ENCODE data around the gene TAP1.
A peak's percentile ranks its signal among the peaks of the same experiment; 100 is the strongest.
"Not testable (repeated sequence)": the region's sequence is repeated elsewhere in the genome, so short reads cannot be mapped to it uniquely, and the experiment has no call there.

The TAP1 gene

DNA sequence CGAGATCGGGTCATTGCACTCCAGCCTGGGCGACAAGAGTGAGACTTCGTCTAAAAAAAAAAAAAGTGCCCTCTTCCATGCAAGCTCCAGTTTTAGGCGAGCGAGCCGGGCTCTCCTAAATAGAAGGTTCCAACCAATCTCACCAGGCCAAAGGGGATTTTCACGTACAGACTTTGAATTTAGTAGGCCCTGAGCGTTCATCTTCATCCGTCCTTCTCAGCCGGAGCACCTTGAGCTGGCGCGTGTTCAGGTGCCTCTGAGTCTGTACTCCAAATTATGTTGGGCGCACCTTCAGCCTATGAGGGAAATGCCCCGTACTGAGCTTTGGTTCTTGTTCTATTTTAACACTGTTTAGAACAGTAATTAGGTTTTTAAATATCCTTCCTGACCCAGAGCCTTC lies 14.1 kb downstream of the TAP1 start:
- no peak for DNase-seq (ENCODE audit: low spot score)

DNA sequence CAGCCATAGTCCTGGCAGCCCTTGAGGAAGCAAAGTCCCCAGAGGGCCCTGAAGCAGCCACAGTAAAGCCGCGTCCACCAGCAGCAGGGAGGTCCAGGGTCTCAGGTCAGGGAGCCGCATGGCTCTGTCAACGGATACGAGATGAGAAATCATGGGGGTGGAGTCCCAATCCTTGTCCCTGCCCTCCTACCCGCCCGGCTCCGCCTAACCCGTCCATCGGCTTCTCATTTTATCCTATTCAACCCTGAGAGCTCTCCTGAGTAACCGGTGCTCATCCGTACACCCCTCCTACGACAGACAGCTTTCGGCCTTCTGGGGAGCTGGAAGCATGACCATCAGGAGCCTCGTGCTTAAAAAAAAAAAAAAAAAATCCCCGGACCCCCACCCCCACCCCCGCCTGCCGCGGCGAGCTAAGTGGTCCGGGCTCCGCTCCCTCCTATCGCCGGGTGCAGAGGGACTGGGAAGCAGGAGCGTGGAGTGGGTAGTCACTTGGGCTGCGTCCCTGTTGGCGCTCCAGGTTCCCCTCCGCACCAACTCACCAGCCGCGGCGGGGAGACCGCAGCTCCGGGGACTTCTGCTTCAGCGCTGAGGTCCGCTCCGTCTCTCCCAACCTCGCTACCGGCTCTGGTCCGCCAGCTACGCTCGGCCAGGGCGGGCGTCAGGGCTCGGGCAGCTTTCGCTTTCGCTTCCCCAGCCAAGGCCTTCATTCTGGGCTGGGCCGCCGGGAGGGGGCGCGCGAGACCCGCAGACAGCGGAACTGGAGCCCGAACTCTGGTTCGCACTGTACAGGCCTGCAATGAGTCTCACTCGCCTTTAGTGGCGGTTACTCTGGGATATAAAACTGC lies 15.2 kb downstream of the TAP1 start, which contains the start of gene TAP2:
TAP2 (minus strand) TSS at position 626 of the 845 bp plus-strand sequence; CDS start at position 120, 506 bp downstream.
- peak; percentile 98 for DNase-seq (ENCODE audit: low spot score)

- DNase-seq (ENCODE audit: low spot score), result no peak
Measured at GRCh38 chr6:32837651-32838113, 15.8 kb downstream of the TAP1 start.

DNA sequence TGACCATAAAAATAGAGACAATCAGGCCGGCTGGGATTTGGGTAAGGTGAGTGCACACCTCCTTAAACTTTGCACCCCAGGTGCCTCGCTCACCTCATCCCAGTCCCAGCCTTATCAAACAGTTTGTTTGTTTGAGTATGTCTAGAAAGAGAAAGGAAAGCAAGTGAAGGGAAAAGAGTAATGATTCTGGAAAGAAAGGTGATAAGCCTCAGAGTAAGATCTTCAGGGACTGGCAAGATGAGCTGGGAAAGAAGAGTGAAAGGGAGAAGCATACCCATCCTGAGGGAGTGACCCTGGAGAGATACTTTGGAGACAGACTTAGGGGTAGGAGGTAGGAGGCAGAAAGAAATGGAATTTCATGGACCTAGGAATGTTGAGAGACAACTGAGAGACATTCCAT lies 16.6 kb downstream of the TAP1 start:
- no peak for DNase-seq (ENCODE audit: low spot score)

GRCh38 chr6:32835167-32835893 lies 18.2 kb downstream of the TAP1 start:
- DNase-seq (ENCODE audit: low spot score), result no peak

- DNase-seq (ENCODE audit: low spot score), result no peak
Measured at GRCh38 chr6:32833664-32834063, 19.8 kb downstream of the TAP1 start.

DNA sequence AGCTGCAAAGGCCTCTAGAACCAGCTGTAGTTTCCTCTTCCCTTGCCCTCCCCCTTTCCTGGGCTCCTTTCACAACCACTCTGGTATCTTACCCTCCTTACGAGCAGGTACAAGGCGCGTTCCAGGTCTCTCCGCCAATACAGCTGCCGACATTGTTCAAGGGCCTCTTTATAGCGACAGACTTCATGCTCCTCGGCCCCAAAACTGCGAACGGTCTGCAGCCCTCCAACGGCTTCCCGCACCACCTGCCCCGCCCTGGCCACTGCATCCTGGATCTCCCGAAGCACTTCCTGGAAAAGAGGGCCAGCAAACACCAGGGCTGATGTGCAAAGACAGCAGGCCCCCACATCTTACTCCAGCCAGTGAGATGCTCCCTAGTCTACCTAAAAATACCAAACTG lies 21.0 kb downstream of the TAP1 start:
- no peak for DNase-seq (ENCODE audit: low spot score)

GRCh38 chr6:32830936-32831335 lies 22.6 kb downstream of the TAP1 start:
- DNase-seq (ENCODE audit: low spot score), result no peak

DNA sequence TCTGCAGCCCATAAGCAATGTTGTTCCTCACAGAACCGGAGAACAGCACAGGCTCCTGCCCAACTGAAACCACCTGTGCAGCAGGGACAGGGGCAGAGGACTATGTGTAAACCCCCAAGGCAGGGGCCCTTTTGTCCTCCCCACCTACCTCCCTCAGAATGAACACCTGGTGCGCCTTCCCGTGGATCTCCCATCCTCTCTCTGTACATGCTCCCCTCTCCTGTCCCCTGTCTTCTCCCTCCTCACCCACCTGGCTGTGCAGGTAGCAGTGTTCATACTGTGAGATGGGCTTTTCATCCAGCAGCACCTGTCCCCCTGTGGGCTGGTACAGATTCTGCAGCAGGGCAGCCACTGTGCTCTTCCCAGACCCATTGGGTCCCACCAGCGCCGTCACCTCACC lies 23.5 kb downstream of the TAP1 start:
- no peak for DNase-seq (ENCODE audit: low spot score)

GRCh38 chr6:32829495-32829894 lies 24.0 kb downstream of the TAP1 start:
- DNase-seq (ENCODE audit: low spot score), result no peak

- no peak for DNase-seq (ENCODE audit: low spot score)
Measured at GRCh38 chr6:32827025-32827424, 26.5 kb downstream of the TAP1 start.

- no peak for DNase-seq (ENCODE audit: low spot score)
Measured at GRCh38 chr6:32825966-32826365, 27.5 kb downstream of the TAP1 start.

DNA sequence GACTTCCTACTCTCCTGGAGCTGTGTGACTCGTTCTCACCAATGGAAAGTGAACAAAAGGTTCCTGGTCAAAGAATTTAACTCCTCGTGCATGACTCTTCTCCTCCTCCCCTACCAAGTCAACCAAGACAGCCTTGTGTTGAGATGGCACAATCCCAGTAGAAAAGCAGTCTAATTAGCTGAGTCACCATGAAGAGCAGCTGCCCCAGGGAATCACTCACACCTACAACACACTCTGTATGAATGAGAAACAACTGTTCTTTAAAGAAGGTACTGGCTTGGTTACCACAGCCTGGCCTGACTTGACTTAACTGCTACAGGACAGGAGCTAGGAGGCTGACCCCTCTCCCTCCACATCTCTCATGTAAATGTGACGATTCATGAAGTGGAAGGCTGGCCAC lies 33.8 kb downstream of the TAP1 start:
- DNase-seq (ENCODE audit: low spot score), result no peak

GRCh38 chr6:32818867-32819266 lies 34.6 kb downstream of the TAP1 start:
- no peak for DNase-seq (ENCODE audit: low spot score)

- peak; percentile 25 for DNase-seq (ENCODE audit: low spot score)
Measured at GRCh38 chr6:32816746-32817204, 36.7 kb downstream of the TAP1 start, which contains the start of gene HLA-DOB. Gene HLA-DOB (minus strand): TSS chr6:32817002. CDS start chr6:32816951, 51 bp downstream.

GRCh38 chr6:32815996-32816395 lies 37.5 kb downstream of the TAP1 start:
- DNase-seq (ENCODE audit: low spot score), result no peak

DNA sequence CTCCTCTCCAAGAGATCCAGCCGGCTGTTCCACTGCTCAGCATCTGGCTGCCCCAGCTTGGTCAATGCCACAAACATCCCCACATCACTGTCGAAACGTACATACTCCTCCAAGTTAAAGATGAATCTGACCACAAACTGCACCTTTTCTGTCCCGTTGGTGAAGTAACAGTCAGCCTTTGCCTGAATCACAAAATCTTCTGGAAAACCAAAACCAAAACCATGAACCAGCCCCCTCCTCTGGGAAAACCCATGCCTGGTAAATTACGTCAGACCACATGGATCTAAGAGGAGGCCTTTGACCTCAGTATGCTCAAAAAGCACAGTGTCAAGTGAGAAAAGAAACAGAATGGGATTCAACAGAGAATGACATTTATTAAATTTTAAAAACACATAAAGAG lies 38.4 kb downstream of the TAP1 start:
- DNase-seq (ENCODE audit: low spot score), result no peak

DNA sequence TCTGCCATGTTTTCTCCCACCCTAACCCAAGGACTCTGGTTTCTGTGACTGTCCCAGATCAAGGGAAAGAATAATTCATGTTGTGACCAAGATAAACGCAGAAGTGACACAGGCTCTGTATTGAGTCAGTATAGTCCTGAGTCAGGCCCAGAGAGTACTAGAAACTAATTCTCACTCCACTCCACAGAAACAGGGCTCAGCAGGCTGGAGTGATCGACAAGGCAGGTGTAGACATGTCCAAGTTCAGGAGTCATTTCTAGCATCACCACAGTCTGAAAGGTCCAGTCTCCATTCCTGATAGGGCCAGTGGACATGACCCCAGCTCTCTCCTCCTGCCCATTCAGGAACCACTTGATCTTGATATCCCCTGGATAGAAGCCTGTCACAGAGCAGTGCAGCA lies 39.4 kb downstream of the TAP1 start:
- DNase-seq (ENCODE audit: low spot score), result no peak

- DNase-seq (ENCODE audit: low spot score), result no peak
Measured at GRCh38 chr6:32809171-32809570, 44.3 kb downstream of the TAP1 start.

DNA sequence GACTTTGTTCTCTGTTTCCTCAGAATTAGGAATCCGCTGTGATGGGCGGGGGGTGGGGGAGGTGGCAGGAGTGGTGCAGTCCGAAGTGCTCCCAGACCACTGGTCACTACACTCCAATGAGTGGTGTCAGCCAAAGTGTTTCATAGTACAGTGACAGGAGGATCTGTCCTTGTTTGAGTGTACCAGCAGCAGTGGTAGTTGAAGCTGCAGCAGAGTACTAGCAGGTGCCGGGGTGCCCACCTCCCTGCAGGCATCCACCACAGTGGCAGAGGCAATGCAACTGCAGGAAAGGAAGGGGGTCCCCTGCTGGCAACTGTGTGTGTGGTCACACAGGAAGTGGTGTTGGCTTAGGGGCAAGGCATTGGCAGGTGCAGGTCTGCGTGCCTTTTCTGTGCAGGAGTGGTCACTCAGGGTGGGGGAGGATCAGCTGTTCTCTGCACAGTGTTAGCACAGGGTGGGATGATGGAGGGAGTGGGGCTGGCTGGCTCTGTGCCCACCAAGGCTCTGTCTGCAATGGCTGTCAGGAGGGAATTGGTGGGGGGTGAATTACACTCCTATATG lies 46.4 kb downstream of the TAP1 start:
- no peak for DNase-seq (ENCODE audit: low spot score)

- DNase-seq (ENCODE audit: low spot score), result not testable (repeated sequence)
Measured at GRCh38 chr6:32805404-32805803, 48.1 kb downstream of the TAP1 start.

GRCh38 chr6:32803416-32803815 lies 50.1 kb downstream of the TAP1 start:
- no peak for DNase-seq (ENCODE audit: low spot score)

GRCh38 chr6:32799740-32800139 lies 53.8 kb downstream of the TAP1 start:
- no peak for DNase-seq (ENCODE audit: low spot score)

All from CD4-positive, alpha-beta T cell treated with Interleukin-2 at 100 ng/mL for 4 hours (primary cell).